Upper lobe of left lung (tissue), 6 donors: ENCODE results near the gene ARHGAP42. TPM values are rescaled to one million over a fixed set of nuclear protein-coding genes. Genes with fewer than 3 reads are reported as not detected.
"Not testable (repeated sequence)": the region's sequence is repeated elsewhere in the genome, so short reads cannot be mapped to it uniquely, and the experiment has no call there.

ENCODE experiments used
- ATAC-seq, 2 donors: fragments of 200-7000 bp; cut with Tn5 transposase; one replicate each; pipeline ENCODE4 v1.9.1; 2022; ENCODE audit warnings: mild to moderate bottlenecking in 2 of 2, moderate library complexity in 2 of 2; ENCODE audit not compliant: low FRiP score in 2 of 2
- DNase-seq, 2 donors: peaks; one replicate each; pipeline ENCODE4 v3.0.0-alpha.2; 2019 to 2020
- H3K27ac ChIP-seq, 4 donors: fragments of 200-600 bp; sonication (generic); one replicate each; pipeline ENCODE4 v1.5.1; 2016 to 2019
- H3K27me3 ChIP-seq, 4 donors: fragments of 200-600 bp; sonication (generic); one replicate each; pipeline ENCODE4 v1.5.1; 2017 to 2019
- H3K36me3 ChIP-seq, 4 donors: fragments of 200-600 bp; sonication (generic); one replicate each; pipeline ENCODE4 v1.5.1; 2016 to 2019
- H3K4me1 ChIP-seq, 4 donors: fragments of 200-600 bp; sonication (generic); one replicate each; pipeline ENCODE4 v1.5.1; 2018 to 2019
- H3K4me3 ChIP-seq, 4 donors: fragments of 200-600 bp; sonication (generic); one replicate each; pipeline ENCODE4 v1.5.1; 2017 to 2019; ENCODE audit warnings: mild to moderate bottlenecking in 2 of 4, moderate library complexity in 1 of 4
- H3K9me3 ChIP-seq, 4 donors: fragments of 200-600 bp; sonication (generic); one replicate each; pipeline ENCODE4 v1.5.1; 2018 to 2019
- CTCF ChIP-seq, 6 experiments: fragments of 450-650 bp in 4 of 6; fragments of 200-600 bp in 2 of 6; sonication (generic) in 2 of 6; IDR thresholded peaks; one replicate each; pipeline ENCODE4 v1.5.1; 2016 to 2019; ENCODE audit warnings: antibody characterized with exemption in 6 of 6
- EP300 ChIP-seq, 4 donors: sonication (generic); formaldehyde crosslinking; IDR thresholded peaks; one replicate each; pipeline ENCODE4 v1.5.1; 2017; ENCODE audit warnings: antibody characterized with exemption in 4 of 4, control low read depth in 2 of 4
- POLR2A ChIP-seq, 4 donors: fragments of 450-650 bp; IDR thresholded peaks; one replicate each; pipeline ENCODE4 v1.5.1; 2016 to 2017; ENCODE audit warnings: antibody characterized with exemption in 4 of 4, mild to moderate bottlenecking in 2 of 4
- POLR2AphosphoS5 ChIP-seq, 2 donors: sonication (generic); formaldehyde crosslinking; IDR thresholded peaks; one replicate each; pipeline ENCODE4 v1.5.1; 2017; ENCODE audit warnings: antibody characterized with exemption in 2 of 2
- WGBS, 2 donors: methylation state at CpG; one replicate each; pipeline ENCODE4 v1.1.5; 2017 to 2018; 5-methylcytosine and 5-hydroxymethylcytosine counted together
- total RNA-seq, 6 donors: library from RNA; depleted of rRNA in 4 of 6; stranded (reverse); fragments of >200 nt in 4 of 6; gene quantifications; one replicate each; pipeline versions ENCODE4 v1.1.0 to v1.2.1, GENCODE V29; 2016 to 2021
- donor health status: DM: no; HTN: no; CAD: no; lungs with moderate emphysema.
- donor health status: DM: no; HTN: yes; CAD: no; lungs with severe emphysema.

The ARHGAP42 gene
- total RNA-seq, 6 donors from 2014 or later: 8.7 to 44.9 (median 23.6) TPM

GRCh38 chr11:100895449-100895848 lies 208.4 kb downstream of the ARHGAP42 start:
- Histone ChIP-seq H3K27ac (no peak overlapping the region), H3K4me1 (peaks cover 0 to 3% (median 0%) of the 10 kb centered on the region in 4 donors), H3K4me3 (no peak overlapping the region), H3K27me3 (no peaks in the 10 kb centered on the region), H3K36me3 (no peaks in the 10 kb centered on the region), H3K9me3 (no peaks in the 10 kb centered on the region)
- TF ChIP-seq CTCF (IDR thresholded peaks at IDR 0.05) (no peak), POLR2AphosphoS5 (IDR thresholded peaks at IDR 0.05) (no peak), EP300 (IDR thresholded peaks at IDR 0.05) (no peak), POLR2A (IDR thresholded peaks at IDR 0.05) (no peak)
- no peak for ATAC-seq
- 85 to 89% methylated on average over 1 of the region's 1 CpG for WGBS, 2 donors
- DNase-seq: no peak

- DNase-seq, ATAC-seq, H3K27ac ChIP-seq, H3K9me3 ChIP-seq, H3K4me1 ChIP-seq, H3K36me3 ChIP-seq, H3K4me3 ChIP-seq, H3K27me3 ChIP-seq: not testable (repeated sequence)
- WGBS, 2 donors: 90 to 100% methylated on average over 1 of the region's 1 CpG
Measured at GRCh38 chr11:100895976-100896375, 208.9 kb downstream of the ARHGAP42 start.

- H3K4me3 ChIP-seq, H3K9me3 ChIP-seq, H3K36me3 ChIP-seq, H3K4me1 ChIP-seq, H3K27me3 ChIP-seq, ATAC-seq, H3K27ac ChIP-seq: not testable (repeated sequence)
- peak in 1 of 2 donors; percentile 15 for DNase-seq
- 66 to 100% methylated on average over 1 to 5 of the region's 5 CpGs for WGBS, 2 donors
Measured at GRCh38 chr11:100901471-100901870, 214.4 kb downstream of the ARHGAP42 start.

GRCh38 chr11:100902454-100903141 lies 215.5 kb downstream of the ARHGAP42 start:
- TF ChIP-seq POLR2AphosphoS5 (IDR thresholded peaks at IDR 0.05): no peak
- TF ChIP-seq POLR2A (IDR thresholded peaks at IDR 0.05): no peak
- no peak for TF ChIP-seq CTCF (IDR thresholded peaks at IDR 0.05)
- no peak for TF ChIP-seq EP300 (IDR thresholded peaks at IDR 0.05)
- Histone ChIP-seq H3K4me1 (peaks cover 0 to 2% (median 0%) of the 10 kb centered on the region in 4 donors), H3K4me3 (no peak overlapping the region), H3K27ac (no peak overlapping the region), H3K36me3 (no peaks in the 10 kb centered on the region), H3K9me3 (no peaks in the 10 kb centered on the region), H3K27me3 (no peaks in the 10 kb centered on the region)
- WGBS, 2 donors: 58 to 73% methylated on average over 7 of the region's 7 CpGs
- DNase-seq (no peak), ATAC-seq (no peak)

GRCh38 chr11:100903284-100903683 lies 216.2 kb downstream of the ARHGAP42 start:
- DNase-seq (no peak), ATAC-seq (peak in 1 of 2 donors; percentile 56)
- Histone ChIP-seq H3K9me3 (no peaks in the 10 kb centered on the region), H3K27ac (no peak overlapping the region), H3K4me1 (peaks cover 0 to 2% (median 0%) of the 10 kb centered on the region in 4 donors), H3K27me3 (no peaks in the 10 kb centered on the region), H3K36me3 (no peaks in the 10 kb centered on the region), H3K4me3 (no peak overlapping the region)
- WGBS, 2 donors: 63 to 65% methylated on average over 1 of the region's 1 CpG
- TF ChIP-seq POLR2A (IDR thresholded peaks at IDR 0.05) (no peak), EP300 (IDR thresholded peaks at IDR 0.05) (no peak), POLR2AphosphoS5 (IDR thresholded peaks at IDR 0.05) (no peak), CTCF (IDR thresholded peaks at IDR 0.05) (no peak)

GRCh38 chr11:100905684-100906083 lies 218.6 kb downstream of the ARHGAP42 start:
- no peak overlapping the region for H3K4me3 ChIP-seq
- H3K36me3 ChIP-seq: no peaks in the 10 kb centered on the region
- no peaks in the 10 kb centered on the region for H3K27me3 ChIP-seq
- TF ChIP-seq CTCF (IDR thresholded peaks at IDR 0.05) (no peak), POLR2AphosphoS5 (IDR thresholded peaks at IDR 0.05) (no peak)
- no peak overlapping the region for H3K27ac ChIP-seq
- ATAC-seq (no peak), DNase-seq (peak in 1 of 2 donors; percentile 25)
- H3K4me1 ChIP-seq: peaks cover 0 to 2% (median 0%) of the 10 kb centered on the region in 4 donors
- 90% methylated on average over 13 of the region's 13 CpGs for WGBS, 2 donors
- no peaks in the 10 kb centered on the region for H3K9me3 ChIP-seq
